Activated CD4-positive, alpha-beta T cell treated with anti-CD3 and anti-CD28 coated beads for 36 hours (primary cell): ENCODE data around the gene LIMS2. TPM values are rescaled to one million over a fixed set of nuclear protein-coding genes. Genes with fewer than 3 reads are reported as not detected.

Source experiments
- ATAC-seq: fragments of 200-7000 bp; cut with Tn5 transposase; one replicate; pipeline ENCODE4 v1.10.0; 2021; ENCODE audit warnings: mild to moderate bottlenecking, moderate library complexity
- CTCF ChIA-PET: fragments of 350-600 bp; sonication (Branson Sonifier 250); formaldehyde crosslinking; loops from one replicate; lab custom pipeline; 2021; ENCODE audit warnings: antibody characterized with exemption; lab: Charles Lee
- POLR2A ChIA-PET: fragments of 350-600 bp; sonication (Branson Sonifier 250); formaldehyde crosslinking; loops from one replicate; lab custom pipeline; 2021; ENCODE audit warnings: antibody characterized with exemption, inconsistent platforms; lab: Charles Lee
- DNase-seq: peaks from one replicate; pipeline ENCODE4 v3.0.0-alpha.2; 2020
- H3K27ac Mint-ChIP-seq: one replicate; pipeline ENCODE4 v1.8.0; 2021; ENCODE audit warnings: mixed read lengths
- H3K27me3 Mint-ChIP-seq: one replicate; pipeline ENCODE4 v1.8.0; 2021; ENCODE audit warnings: mixed read lengths
- H3K36me3 Mint-ChIP-seq: one replicate; pipeline ENCODE4 v1.8.0; 2021; ENCODE audit warnings: low read depth, mixed read lengths
- H3K4me1 Mint-ChIP-seq: one replicate; pipeline ENCODE4 v1.8.0; 2021; ENCODE audit warnings: mixed read lengths
- H3K4me3 Mint-ChIP-seq: one replicate; pipeline ENCODE4 v1.8.0; 2021; ENCODE audit warnings: mild to moderate bottlenecking, moderate library complexity, mixed read lengths
- H3K9me3 Mint-ChIP-seq: one replicate; pipeline ENCODE4 v1.8.0; 2021; ENCODE audit warnings: low read depth, mixed read lengths
- intact Hi-C, 2 experiments: fragments of 100-400 bp; cut with DNase I in 1 of 2; cut with micrococcal nuclease in 1 of 2; formaldehyde crosslinking; loops; one replicate each; pipeline versions ENCODE4 v1.14.2 to v1.15.1; 2022 to 2024; cut with DNase I, micrococcal nuclease
- total RNA-seq, 2 experiments: library from RNA; stranded (reverse); gene quantifications; one replicate each; pipeline ENCODE4 v1.2.3, GENCODE V29; 2021

LIMS2 gene
- total RNA-seq, 2 experiments from 2014 or later, result 16.4 to 19.3 TPM

DNA sequence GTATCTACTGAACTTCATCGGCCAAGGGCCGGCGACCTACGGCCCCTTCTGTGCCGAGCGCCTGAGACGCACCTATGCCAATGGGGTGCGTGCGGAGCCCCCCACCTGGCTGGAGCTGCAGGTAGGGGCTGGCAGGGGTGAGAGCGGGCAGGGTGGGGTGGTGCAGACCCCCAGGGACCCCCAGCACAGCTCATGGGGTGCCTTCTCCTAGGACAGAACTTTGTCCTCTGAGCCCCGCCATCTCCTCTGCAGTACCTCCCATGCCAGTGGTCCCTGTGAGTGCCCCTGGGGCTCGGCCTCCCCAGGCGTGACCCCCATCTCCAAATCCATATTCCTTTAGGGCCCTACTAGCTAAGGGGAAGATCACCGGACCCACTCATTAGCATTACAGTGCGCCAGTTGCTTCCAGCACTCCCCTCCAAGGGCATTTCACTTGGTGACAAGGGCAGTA lies 53.3 kb downstream of the LIMS2 start:
- ChIA-PET CTCF (no interaction called here), POLR2A (interaction anchor here (0.6 kb wide), 1 partner anchor 299 kb away, joined by 4 read pairs; no protein-coding TSS in a partner anchor)
- H3K27me3 Mint-ChIP-seq, result peaks cover under 1% of the 10 kb centered on the region
- no peak overlapping the region for H3K4me3 Mint-ChIP-seq
- H3K27ac Mint-ChIP-seq, result no peak overlapping the region
- no peaks in the 10 kb centered on the region for H3K9me3 Mint-ChIP-seq
- no peak for DNase-seq
- intact Hi-C loops, result no loop called here
- ATAC-seq, result no peak
- peaks cover 4% of the 10 kb centered on the region for H3K4me1 Mint-ChIP-seq
- H3K36me3 Mint-ChIP-seq, result no peaks in the 10 kb centered on the region

DNA sequence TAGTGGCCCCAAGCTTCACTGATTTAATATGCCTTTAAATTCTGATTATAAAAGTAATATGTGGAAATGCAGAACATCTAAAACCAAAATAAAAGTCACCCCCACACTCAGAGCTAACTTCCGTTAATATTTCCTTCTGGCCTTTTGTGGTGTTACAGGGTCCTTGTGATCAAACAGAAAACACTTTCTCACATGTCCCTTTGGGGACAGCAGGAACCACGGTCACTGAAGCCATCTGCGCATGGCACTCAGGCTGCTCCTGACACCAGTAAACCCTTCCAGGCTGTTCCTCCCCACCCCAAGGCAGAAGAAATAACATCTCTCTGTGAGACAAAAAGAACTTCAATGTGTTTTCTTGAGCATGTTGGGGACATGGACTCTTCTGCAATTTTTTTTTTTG lies 54.5 kb downstream of the LIMS2 start:
- H3K27ac Mint-ChIP-seq, result no peak overlapping the region
- ChIA-PET POLR2A (no interaction called here), CTCF (interaction anchor here (0.8 to 1.5 kb wide), 2 partner anchors 29 kb away, joined by 3 to 6 read pairs; no protein-coding TSS in a partner anchor)
- H3K9me3 Mint-ChIP-seq, result no peaks in the 10 kb centered on the region
- ATAC-seq (no peak), DNase-seq (no peak)
- peaks cover 3% of the 10 kb centered on the region for H3K27me3 Mint-ChIP-seq
- H3K36me3 Mint-ChIP-seq, result no peaks in the 10 kb centered on the region
- intact Hi-C loops, result no loop called here
- H3K4me3 Mint-ChIP-seq, result no peak overlapping the region
- H3K4me1 Mint-ChIP-seq, result peaks cover 15% of the 10 kb centered on the region

DNA sequence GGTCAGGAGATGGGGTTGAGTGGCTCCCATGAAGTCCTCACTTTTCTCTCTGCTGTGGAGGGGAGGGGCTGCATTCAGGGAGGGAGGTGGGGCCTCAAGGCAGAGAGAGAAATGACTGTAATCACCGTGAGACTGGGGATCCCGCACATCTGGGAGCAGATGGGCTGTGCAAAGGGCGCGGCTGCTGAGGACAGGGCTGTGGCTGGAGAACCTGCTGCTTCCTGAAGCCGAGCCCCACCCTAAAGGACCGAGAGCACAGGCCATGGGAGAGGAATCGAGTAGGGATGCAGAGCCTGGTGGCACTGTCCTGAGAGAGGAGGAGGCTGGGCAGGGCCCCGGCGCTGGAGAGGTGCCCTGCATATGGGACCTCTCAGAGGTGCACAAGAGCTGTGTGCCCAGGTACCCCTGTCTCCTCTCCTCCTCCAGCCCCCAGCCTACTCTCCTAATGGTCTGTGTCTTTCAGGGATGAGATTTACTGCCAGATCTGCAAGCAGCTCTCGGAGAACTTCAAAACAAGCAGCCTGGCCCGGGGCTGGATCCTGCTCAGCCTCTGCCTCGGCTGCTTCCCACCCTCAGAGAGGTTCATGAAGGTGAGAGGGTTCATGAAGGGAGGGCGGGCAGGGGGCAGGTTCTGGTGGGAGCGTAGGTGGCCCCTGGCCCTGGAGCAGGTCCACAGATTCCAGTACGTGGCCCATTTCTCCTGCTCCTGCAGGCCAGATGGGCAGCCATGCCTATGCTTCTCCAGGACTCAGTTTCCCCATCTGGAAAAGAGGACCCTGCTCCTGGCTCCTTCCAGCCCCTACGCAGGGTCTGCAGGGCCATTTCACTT lies 55.2 kb downstream of the LIMS2 start:
- H3K9me3 Mint-ChIP-seq, result no peaks in the 10 kb centered on the region
- intact Hi-C loops, result no loop called here
- peaks cover 3% of the 10 kb centered on the region for H3K27me3 Mint-ChIP-seq
- no peaks in the 10 kb centered on the region for H3K36me3 Mint-ChIP-seq
- DNase-seq (peak; percentile 11), ATAC-seq (peak; percentile 36)
- POLR2A ChIA-PET, result no interaction called here
- peaks cover 19% of the 10 kb centered on the region for H3K4me1 Mint-ChIP-seq
- CTCF ChIA-PET, result interaction anchor here (0.8 to 1.5 kb wide), 2 partner anchors 29 to 30 kb away, joined by 3 to 6 read pairs; no protein-coding TSS in a partner anchor
- no peak overlapping the region for H3K4me3 Mint-ChIP-seq
- no peak overlapping the region for H3K27ac Mint-ChIP-seq

DNA sequence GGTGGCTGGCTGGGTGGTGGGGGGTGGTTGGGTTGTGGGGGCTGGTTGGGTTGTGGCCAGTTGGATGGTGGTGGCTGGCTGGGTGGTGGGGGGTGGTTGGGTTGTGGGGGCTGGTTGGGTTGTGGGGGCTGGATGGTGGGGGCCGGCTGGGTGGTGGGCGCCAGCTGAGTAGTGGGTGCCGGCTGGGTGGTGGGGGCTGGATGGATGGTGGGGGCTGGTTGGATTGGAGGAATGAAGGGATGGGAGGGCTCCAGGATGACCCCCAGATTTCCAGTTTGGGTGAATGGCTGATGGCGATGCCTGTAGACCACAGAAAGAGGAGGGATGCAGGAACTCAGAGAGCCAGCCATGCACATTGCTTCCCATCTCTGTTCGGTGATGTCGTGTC lies 56.1 kb downstream of the LIMS2 start:
- POLR2A ChIA-PET, result no interaction called here
- ATAC-seq, result no peak
- H3K27ac Mint-ChIP-seq, result no peak overlapping the region
- intact Hi-C loops, result no loop called here
- H3K9me3 Mint-ChIP-seq, result no peaks in the 10 kb centered on the region
- no peak overlapping the region for H3K4me3 Mint-ChIP-seq
- H3K4me1 Mint-ChIP-seq, result peaks cover 20% of the 10 kb centered on the region
- H3K36me3 Mint-ChIP-seq, result no peaks in the 10 kb centered on the region
- DNase-seq, result no peak
- peaks cover 3% of the 10 kb centered on the region for H3K27me3 Mint-ChIP-seq
- CTCF ChIA-PET, result interaction anchor here (0.6 to 1.3 kb wide), 2 partner anchors 25 to 28 kb away, joined by 3 to 5 read pairs; no protein-coding TSS in a partner anchor

DNA sequence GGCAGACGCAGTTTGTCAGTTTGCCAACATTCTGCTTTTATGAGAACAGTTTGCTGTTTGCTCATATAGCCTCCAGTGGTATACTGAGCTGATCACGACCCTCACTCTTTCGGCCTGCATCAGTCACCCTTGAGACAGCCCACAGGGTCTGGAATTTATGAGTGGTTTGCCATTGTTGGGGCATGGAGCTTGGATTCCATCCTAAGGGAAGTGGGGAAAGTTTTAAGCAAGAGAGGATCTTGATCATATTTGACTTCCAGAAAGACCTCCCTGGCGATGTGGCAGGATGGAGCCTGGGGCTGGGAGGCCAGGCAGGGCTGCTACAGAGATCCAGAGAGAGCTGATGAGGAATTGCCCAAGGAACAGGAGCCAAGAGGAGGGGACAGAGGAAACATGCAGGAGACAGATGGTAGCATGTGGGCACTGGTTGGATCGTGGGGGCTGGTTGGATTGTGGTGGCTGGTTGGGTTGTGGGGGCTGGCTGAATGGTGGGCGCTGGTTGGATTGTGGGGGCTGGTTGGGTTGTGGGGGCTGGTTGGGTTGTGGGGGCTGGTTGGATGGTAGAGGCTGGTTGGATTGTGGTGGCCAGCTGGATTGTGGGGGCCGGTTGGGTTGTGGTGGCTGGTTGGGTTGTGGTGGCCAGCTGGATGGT lies 56.7 kb downstream of the LIMS2 start:
- Mint-ChIP-seq H3K27me3 (peaks cover 3% of the 10 kb centered on the region), H3K27ac (no peak overlapping the region), H3K4me1 (peaks cover 20% of the 10 kb centered on the region), H3K4me3 (no peak overlapping the region), H3K9me3 (peaks cover 3% of the 10 kb centered on the region), H3K36me3 (no peaks in the 10 kb centered on the region)
- ATAC-seq (no peak), DNase-seq (peak; percentile 0)
- ChIA-PET CTCF (interaction anchor here (0.6 to 1.3 kb wide), 3 partner anchors 25 to 57 kb away, joined by 3 to 5 read pairs (median 3); partner anchors contain the start of gene LIMS2), POLR2A (no interaction called here)
- intact Hi-C loops, result no loop called here

DNA sequence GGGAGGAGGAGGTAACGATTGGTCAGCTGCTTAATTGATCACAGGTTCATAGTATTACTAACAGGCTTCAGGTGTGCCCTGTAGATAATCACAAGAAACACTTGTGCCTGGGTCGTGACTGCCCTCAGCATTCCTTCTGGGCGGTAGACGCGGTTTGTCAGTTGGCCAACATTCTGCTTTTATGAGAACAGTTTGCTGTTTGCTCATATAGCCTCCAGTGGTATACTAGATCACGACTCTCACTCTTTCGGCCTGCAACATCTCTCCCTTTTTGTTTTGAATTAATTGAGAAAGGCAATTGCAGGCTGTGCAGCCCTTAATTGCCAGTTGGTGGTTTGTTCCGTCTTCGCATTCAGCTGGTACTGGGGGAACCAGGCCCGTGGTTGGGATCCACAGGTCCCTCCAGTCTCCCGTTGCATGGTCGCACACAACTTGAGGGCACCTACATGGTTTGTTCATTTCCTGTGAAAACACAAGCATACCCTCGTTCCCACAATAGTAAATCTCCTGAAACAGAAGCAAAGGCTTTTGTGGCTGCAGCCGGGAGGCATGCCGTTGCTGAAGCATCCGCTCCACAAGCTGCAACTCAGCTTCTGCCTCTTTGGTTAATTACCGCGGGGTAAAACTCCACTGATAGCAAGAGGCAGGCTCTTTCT lies 59.7 kb downstream of the LIMS2 start:
- H3K4me3 Mint-ChIP-seq, result no peak overlapping the region
- H3K9me3 Mint-ChIP-seq, result peaks cover 9% of the 10 kb centered on the region
- peaks cover 20% of the 10 kb centered on the region for H3K4me1 Mint-ChIP-seq
- H3K27me3 Mint-ChIP-seq, result peaks cover 3% of the 10 kb centered on the region
- ChIA-PET CTCF (interaction anchor here (0.6 to 2.0 kb wide), 6 partner anchors 20 to 322 kb away, joined by 3 to 9 read pairs (median 5); partner anchors contain the start of gene ERCC3), POLR2A (interaction anchor here (1.0 kb wide), 1 partner anchor 12 kb away, joined by 3 read pairs; no protein-coding TSS in a partner anchor)
- peaks cover 3% of the 10 kb centered on the region for H3K36me3 Mint-ChIP-seq
- no peak overlapping the region for H3K27ac Mint-ChIP-seq
- ATAC-seq (peak; percentile 19), DNase-seq (peak; percentile 15)
- intact Hi-C loops, result no loop called here

DNA sequence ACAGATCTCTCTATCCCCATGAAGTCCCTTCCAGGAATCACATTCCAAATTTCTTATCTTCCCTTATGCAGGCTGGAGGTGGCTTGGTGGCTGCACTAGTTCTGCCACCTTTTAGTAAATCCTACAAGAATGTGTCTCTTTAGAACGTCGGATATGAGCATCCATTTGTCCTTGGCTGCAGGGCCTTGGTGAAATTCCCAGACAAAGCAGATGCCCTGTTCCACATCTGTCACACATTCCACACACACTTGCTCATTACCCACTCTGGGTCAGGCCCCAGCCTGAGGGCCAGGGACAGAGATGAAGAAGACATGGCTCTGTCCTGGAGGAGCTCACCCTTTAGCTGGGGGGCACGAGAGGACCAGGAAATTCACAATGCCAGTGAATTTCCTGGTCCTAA lies 60.6 kb downstream of the LIMS2 start:
- intact Hi-C loops, result no loop called here
- Mint-ChIP-seq H3K4me3 (no peak overlapping the region), H3K27me3 (peaks cover 3% of the 10 kb centered on the region), H3K36me3 (peaks cover 3% of the 10 kb centered on the region), H3K4me1 (peaks cover 20% of the 10 kb centered on the region), H3K9me3 (peaks cover 9% of the 10 kb centered on the region), H3K27ac (no peak overlapping the region)
- ChIA-PET POLR2A (no interaction called here), CTCF (interaction anchor here (0.8 to 1.6 kb wide), 3 partner anchors 24 to 36 kb away, joined by 3 to 7 read pairs (median 5); no protein-coding TSS in a partner anchor)
- DNase-seq, result no peak
- no peak for ATAC-seq

DNA sequence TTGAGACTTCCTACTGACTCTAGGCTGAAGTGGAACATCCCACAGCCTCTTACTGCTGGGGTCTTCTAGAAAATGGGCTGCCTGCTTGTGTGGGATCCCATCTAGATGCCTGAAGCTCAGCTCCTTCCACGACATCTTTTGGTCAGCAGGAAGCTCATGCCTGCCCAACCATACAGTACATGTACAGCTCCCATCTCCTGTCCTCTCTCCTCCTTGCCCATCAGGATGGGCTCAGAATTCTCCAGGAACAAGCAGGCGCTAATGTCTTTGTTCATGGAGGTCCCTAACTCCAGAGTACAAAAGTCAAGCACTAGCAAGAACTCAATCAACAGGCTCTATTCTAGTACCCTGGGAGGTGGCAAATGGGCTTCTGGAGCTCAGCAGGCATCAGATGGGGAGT lies 61.1 kb downstream of the LIMS2 start:
- Mint-ChIP-seq H3K36me3 (peaks cover 3% of the 10 kb centered on the region), H3K4me1 (peaks cover 24% of the 10 kb centered on the region), H3K27me3 (peaks cover 3% of the 10 kb centered on the region), H3K27ac (no peak overlapping the region), H3K9me3 (peaks cover 9% of the 10 kb centered on the region), H3K4me3 (no peak overlapping the region)
- ChIA-PET CTCF (interaction anchor here (0.7 to 1.6 kb wide), 4 partner anchors 18 to 36 kb away, joined by 3 to 7 read pairs (median 4); no protein-coding TSS in a partner anchor), POLR2A (no interaction called here)
- ATAC-seq (no peak), DNase-seq (no peak)
- intact Hi-C loops, result no loop called here

DNA sequence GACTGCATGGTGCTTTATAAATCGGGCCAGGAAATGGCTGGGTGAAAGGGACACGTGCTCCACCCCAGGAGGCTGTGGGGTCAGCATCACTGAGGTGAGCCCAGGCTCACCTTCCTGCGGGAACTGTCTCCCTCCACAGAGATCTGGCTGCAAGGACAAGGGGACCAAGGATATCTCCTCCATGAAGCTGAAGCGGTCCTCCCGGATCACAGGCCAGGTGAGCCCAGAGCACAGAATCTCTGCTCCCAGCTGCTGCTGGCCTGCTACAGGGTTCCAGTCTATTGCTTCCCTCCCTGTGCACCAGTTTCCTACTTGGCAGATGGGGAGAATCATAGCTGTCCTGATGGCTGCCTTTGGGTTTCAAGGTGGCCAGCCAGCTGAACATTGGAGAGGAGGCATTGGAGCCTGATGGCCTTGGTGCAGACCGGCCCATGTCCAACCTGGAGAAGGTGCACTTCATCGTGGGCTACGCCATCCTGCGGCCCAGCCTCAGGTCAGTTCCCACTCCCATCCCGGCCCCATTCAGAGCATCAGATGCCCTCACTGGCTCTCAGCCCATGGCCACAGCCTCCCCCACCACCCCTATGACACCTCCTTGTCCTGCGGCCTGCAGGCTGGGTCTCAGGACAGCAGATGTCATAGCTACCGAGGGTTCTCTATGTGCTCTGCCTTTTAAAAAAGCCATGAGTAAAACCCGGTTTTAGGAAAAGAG lies 63.1 kb downstream of the LIMS2 start:
- peaks cover 9% of the 10 kb centered on the region for H3K9me3 Mint-ChIP-seq
- no peak overlapping the region for H3K4me3 Mint-ChIP-seq
- POLR2A ChIA-PET, result no interaction called here
- ATAC-seq (no peak), DNase-seq (no peak)
- CTCF ChIA-PET, result no interaction called here
- H3K36me3 Mint-ChIP-seq, result peaks cover 3% of the 10 kb centered on the region
- intact Hi-C loops, result no loop called here
- peaks cover 3% of the 10 kb centered on the region for H3K27me3 Mint-ChIP-seq
- H3K4me1 Mint-ChIP-seq, result peaks cover 24% of the 10 kb centered on the region
- H3K27ac Mint-ChIP-seq, result no peak overlapping the region

DNA sequence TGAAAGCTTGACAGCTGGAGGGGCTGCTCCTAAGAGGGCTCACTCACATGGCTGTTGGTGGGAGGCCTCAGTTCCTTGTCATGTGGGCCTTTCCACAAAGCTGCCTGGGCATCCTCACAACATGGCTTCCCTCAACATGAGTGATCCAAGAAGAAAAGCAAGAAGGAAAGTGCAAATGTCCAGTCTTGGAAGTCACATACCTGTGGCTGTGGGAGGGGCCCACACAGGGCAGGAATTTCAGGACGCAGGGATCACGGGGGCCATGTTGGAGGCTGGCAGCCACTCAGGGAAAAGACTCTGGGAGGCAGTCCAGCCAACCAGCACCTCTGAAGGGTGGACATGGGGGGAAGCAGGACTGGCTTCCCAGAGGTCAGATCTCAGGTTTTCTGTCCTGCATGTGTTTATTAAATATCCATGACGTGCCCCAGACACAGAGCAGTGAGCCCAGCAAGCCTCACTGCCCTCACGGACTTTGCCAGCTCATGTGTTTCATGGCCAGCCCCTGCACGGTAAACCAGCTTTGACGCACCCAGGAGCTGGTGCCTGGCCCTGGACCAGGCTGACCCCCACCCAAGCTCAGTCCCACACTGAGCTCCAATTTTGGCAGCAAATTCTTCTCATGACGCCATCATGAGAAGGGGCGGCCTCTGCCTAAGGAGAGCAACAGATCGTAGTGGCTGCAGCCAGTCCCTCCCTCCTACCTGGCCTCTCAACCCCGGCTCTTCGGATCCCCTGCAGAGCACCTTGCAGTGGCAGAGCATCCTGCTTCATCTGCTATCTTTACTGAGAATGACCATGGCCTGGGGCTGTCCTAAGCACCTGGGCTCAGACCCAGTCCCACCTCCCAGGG lies 64.0 kb downstream of the LIMS2 start:
- ChIA-PET POLR2A (no interaction called here), CTCF (interaction anchor here (0.6 to 2.0 kb wide), 2 partner anchors 20 to 129 kb away, joined by 3 to 10 read pairs; no protein-coding TSS in a partner anchor)
- Mint-ChIP-seq H3K27me3 (no peaks in the 10 kb centered on the region), H3K4me1 (peaks cover 15% of the 10 kb centered on the region), H3K36me3 (peaks cover 3% of the 10 kb centered on the region), H3K9me3 (peaks cover 9% of the 10 kb centered on the region), H3K27ac (no peak overlapping the region), H3K4me3 (no peak overlapping the region)
- intact Hi-C loops, result no loop called here
- ATAC-seq (no peak), DNase-seq (peak; percentile 1)
